Measurements from ENCODE around the gene CAMK1.
"Not testable (repeated sequence)": the region's sequence is repeated elsewhere in the genome, so short reads cannot be mapped to it uniquely, and the experiment has no call there.

CAMK1 gene

GRCh38 chr3:9776896-9777693, 7.3 kb upstream of the CAMK1 start:
- DNase-seq (ENCODE audit: low read depth in 2 of 2) = no peak

DNA sequence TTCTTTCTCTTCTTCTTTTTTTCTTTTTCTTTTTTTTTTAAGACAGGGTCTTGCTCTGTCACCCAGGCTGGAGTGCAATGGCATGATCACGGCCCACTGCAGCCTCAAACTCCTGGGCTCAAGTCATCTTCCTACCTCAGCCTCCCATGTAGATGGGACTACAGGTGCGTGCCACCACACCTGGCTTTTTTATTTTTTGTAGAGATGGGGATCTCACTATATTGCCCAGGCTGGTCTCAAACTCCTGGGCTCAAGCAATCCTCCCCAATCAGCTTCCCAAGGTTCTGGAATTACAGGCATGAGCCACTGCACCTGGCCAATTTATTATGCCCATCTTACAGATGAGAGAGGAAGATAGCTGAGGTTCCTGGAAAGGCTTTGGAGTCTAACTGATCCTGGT, 1.3 kb upstream of the CAMK1 start:
- DNase-seq (ENCODE audit: low read depth in 2 of 2) = not testable (repeated sequence)

- no peak for DNase-seq (ENCODE audit: low read depth in 2 of 2)
Measured at GRCh38 chr3:9770276-9770812, 597 bp upstream of the CAMK1 start.

GRCh38 chr3:9769012-9769411, 735 bp downstream of the CAMK1 start:
- no peak for DNase-seq (ENCODE audit: low read depth in 2 of 2)

DNA sequence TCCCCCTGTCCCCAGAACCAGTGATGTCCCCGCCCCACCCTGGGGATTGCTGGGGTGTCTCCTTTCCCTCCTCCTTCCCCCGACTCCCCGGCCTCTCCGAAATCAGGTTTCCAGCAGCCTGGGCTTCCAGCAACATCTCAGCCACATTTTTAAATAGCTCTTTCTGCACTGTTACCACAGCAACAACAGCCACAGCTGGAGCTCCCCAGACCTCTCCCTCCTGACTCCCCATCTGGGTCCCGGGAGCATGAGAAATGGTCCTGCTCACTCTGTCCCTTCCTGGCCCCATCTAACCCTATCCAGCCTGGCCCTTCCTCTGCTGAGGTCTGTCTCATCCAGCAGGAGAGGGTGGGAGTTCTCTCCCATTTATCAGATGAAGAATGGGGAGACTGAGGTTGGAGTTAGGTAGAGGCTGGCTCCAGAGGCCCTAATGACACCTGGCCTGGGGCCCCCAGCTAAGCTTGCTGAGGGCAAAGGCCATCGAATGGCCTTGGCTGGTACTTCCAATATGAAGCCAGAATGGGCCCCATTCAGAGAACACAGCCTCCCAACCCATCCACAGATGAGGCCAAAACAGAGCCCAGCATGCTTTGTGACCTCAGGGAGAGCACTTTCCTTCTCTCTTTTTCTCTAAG, 1.5 kb downstream of the CAMK1 start:
- DNase-seq (ENCODE audit: low read depth in 2 of 2) = no peak

DNA sequence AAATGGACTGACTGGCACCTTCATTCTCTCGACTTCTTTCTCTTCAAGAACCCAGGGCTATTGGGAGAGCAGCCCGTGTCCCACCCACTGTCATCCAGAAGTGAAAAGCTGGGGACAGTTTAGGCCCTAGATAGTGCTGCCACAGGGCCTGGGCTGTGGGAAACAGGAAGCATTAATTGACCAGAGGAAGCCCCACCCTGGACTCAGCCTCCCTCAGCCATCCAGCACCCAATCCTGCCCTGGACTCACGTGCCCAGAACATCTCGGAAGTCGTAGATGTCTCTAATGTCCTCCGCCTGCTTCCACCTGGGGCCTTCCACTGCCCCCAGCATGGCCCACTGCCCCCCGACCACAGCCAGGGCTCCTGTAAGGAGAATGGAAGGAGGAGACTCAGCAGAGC, 2.3 kb downstream of the CAMK1 start:
- DNase-seq (ENCODE audit: low read depth in 2 of 2) = no peak

- no peak for DNase-seq (ENCODE audit: low read depth in 2 of 2)
Measured at GRCh38 chr3:9765865-9766264, 3.9 kb downstream of the CAMK1 start.

GRCh38 chr3:9762871-9763270, 6.9 kb downstream of the CAMK1 start:
- no peak for DNase-seq (ENCODE audit: low read depth in 2 of 2)

- DNase-seq (ENCODE audit: low read depth in 2 of 2) = no peak
Measured at GRCh38 chr3:9761919-9762318, 7.8 kb downstream of the CAMK1 start.

GRCh38 chr3:9760779-9761505, 8.8 kb downstream of the CAMK1 start:
- no peak for DNase-seq (ENCODE audit: low read depth in 2 of 2)

DNA sequence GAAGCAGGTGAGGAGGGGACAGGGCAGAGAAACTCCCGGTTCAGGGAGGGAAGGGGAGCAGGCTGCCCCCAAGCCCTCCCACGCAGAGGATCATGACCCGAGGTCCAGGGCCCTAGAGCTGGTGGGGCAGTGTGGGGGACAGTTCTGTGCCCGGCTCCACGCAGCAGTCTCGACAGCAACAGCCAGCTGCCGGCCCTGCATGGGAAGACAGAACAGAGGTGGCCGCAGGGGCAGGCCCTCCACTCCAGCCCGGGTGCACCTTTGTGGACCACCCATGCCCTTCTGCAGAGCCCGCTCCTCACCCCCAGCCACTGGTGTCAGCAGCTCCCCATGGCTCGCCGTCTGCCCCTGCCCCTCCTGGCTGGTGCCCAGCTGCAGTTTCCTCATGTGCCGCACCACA, 12.3 kb downstream of the CAMK1 start:
- DNase-seq (ENCODE audit: low read depth in 2 of 2) = no peak

DNA sequence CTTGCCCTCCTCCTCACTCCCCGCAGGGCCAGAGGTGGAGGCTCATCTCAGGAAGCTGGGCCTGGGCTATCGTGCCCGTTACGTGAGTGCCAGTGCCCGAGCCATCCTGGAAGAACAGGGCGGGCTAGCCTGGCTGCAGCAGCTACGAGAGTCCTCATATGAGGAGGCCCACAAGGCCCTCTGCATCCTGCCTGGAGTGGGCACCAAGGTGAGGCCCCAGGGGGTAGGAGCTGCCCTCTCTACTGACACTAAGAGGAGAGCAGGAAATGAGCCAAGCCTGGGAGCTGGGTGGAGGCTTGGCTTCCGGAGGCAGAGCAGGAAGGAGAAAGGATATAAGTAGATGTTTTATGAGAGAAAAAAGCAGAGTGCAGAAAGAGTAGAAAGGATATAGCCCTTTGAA, 15.1 kb downstream of the CAMK1 start:
- DNase-seq (ENCODE audit: low read depth in 2 of 2) = no peak

GRCh38 chr3:9750556-9751411, 19.0 kb downstream of the CAMK1 start:
- no peak for DNase-seq (ENCODE audit: low read depth in 2 of 2)

- peak; percentile 88 to 94 for DNase-seq (ENCODE audit: low read depth in 2 of 2)
Measured at GRCh38 chr3:9749645-9750555, 19.8 kb downstream of the CAMK1 start, which contains the start of gene OGG1. Gene OGG1, plus strand, starts transcription at chr3:9749952. Its CDS starts 335 bp downstream, at chr3:9750287.

DNA sequence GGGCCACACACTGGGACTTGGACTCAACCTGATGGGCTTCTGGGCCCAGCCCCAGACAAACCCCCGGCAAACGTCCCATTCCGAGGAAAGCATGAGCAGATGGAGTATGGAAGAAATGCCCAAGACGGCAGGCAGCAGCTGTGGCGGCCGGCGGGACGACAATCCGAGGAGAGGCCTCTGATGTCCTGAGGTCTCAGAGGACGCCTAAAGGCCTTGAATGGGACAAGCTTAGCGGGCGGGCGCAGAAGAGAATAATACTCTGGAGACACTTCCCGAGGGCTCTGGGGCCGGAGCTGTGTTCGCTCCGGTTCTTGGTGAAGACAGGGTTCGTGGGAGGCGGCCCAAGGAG, 20.5 kb downstream of the CAMK1 start:
- DNase-seq (ENCODE audit: low read depth in 2 of 2) = no peak

DNA sequence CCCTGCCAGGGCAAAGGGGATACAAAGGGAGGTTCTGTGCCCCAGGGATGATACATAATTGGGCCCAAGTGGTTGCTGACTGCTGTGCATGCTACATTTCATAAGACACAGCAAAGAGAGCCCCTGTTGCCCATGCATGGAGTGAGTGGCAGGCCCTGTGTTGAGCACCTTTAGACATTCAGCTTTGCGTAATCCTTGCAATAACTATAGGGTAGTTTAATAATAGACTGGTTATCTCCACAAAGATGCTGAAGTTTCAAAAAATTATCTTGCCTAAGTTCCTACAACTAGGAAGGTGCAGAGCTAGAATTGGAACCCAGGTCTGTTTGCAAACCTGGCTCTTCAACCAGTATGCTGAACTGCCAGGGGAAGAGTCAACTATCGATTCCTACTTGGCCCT, 21.7 kb downstream of the CAMK1 start:
- no peak for DNase-seq (ENCODE audit: low read depth in 2 of 2)

GRCh38 chr3:9747267-9747666, 22.5 kb downstream of the CAMK1 start:
- DNase-seq (ENCODE audit: low read depth in 2 of 2) = no peak

DNA sequence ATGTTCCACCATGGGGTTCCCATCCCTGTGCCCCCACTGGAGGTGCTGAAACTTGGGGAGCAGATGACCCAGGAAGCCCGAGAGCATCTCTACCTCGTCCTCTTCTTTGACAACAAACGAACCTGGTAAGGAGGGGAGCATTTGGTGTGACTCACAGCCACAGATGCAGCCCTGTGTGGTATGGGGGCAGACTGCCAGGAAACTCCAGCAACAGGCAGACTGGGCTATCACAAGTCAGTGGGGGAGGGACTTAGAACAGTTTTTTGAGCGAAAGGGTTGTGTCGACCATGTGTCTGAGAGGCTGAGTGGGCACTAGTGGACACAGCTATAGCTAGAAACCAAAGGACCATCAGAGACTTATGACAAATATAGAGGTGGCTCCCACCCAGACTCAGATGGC, 23.4 kb downstream of the CAMK1 start:
- no peak for DNase-seq (ENCODE audit: low read depth in 2 of 2)

- no peak for DNase-seq (ENCODE audit: low read depth in 2 of 2)
Measured at GRCh38 chr3:9745521-9745920, 24.2 kb downstream of the CAMK1 start.

GRCh38 chr3:9744162-9744561, 25.6 kb downstream of the CAMK1 start:
- DNase-seq (ENCODE audit: low read depth in 2 of 2) = no peak

- no peak for DNase-seq (ENCODE audit: low read depth in 2 of 2)
Measured at GRCh38 chr3:9743548-9743947, 26.2 kb downstream of the CAMK1 start.
